WTC11 (cell line): ENCODE results near the gene KLHL29. TPM values are rescaled to one million over a fixed set of nuclear protein-coding genes. Genes with fewer than 3 reads are reported as not detected.
A peak's percentile ranks its signal among the peaks of the same experiment; 100 is the strongest.

Source experiments
- ATAC-seq: fragments of 200-7000 bp; cut with Tn5 transposase; 2 replicates; pipeline ENCODE4 v1.10.0; 2021; ENCODE audit warnings: mild to moderate bottlenecking, moderate library complexity
- CTCF ChIA-PET: fragments of 300-600 bp; sonication (Branson Sonifier 250); formaldehyde crosslinking; loops from one replicate; lab custom pipeline; 2021; ENCODE audit warnings: antibody characterized with exemption; lab: Charles Lee
- POLR2A ChIA-PET: fragments of 350-600 bp; sonication (Branson Sonifier 250); formaldehyde crosslinking; loops from one replicate; lab custom pipeline; 2021; ENCODE audit warnings: antibody characterized with exemption; lab: Charles Lee
- DNase-seq: peaks from one replicate; pipeline ENCODE4 v3.0.0; 2021; ENCODE audit warnings: low spot score
- H3K27ac Mint-ChIP-seq: 2 replicates; pipeline ENCODE4 v1.8.0; 2021; ENCODE audit warnings: mixed read lengths
- H3K27me3 Mint-ChIP-seq: 2 replicates; pipeline ENCODE4 v1.8.0; 2021; ENCODE audit warnings: low read depth, mild to moderate bottlenecking, moderate library complexity, mixed read lengths
- H3K36me3 Mint-ChIP-seq: 2 replicates; pipeline ENCODE4 v1.8.0; 2021; ENCODE audit warnings: mixed read lengths
- H3K4me1 Mint-ChIP-seq: 2 replicates; pipeline ENCODE4 v1.8.0; 2022; ENCODE audit warnings: mixed read lengths
- H3K4me3 Mint-ChIP-seq: 2 replicates; pipeline ENCODE4 v1.8.0; 2021; ENCODE audit warnings: mild to moderate bottlenecking, moderate library complexity, mixed read lengths
- H3K9me3 Mint-ChIP-seq: 2 replicates; pipeline ENCODE4 v1.8.0; 2021; ENCODE audit warnings: mixed read lengths
- AFF4 ChIP-seq: sonication (generic); formaldehyde crosslinking; IDR thresholded peaks from 2 replicates; pipeline ENCODE4 v1.8.1; 2023; ENCODE audit warnings: mild to moderate bottlenecking, missing genetic modification reagents, borderline replicate concordance
- ELF4 ChIP-seq: sonication (generic); formaldehyde crosslinking; IDR thresholded peaks from 2 replicates; pipeline ENCODE4 v1.8.1; 2022; ENCODE audit warnings: low read depth, mild to moderate bottlenecking, moderate library complexity, missing genetic modification reagents
- EMX1 ChIP-seq: fragments of 250-450 bp; sonication (Bioruptor Pico); IDR thresholded peaks from 2 replicates; pipeline ENCODE4 v1.8.0; 2021; ENCODE audit warnings: mild to moderate bottlenecking
- FOXP1 ChIP-seq: sonication (generic); formaldehyde crosslinking; IDR thresholded peaks from 2 replicates; pipeline ENCODE4 v1.8.0; 2022; ENCODE audit warnings: missing genetic modification reagents, mild to moderate bottlenecking, moderate library complexity, borderline replicate concordance
- GRHL2 ChIP-seq: fragments of 250-450 bp; sonication (Bioruptor Pico); IDR thresholded peaks from 2 replicates; pipeline ENCODE4 v1.8.0; 2022; ENCODE audit warnings: mild to moderate bottlenecking, moderate library complexity; ENCODE audit not compliant: insufficient replicate concordance, severe bottlenecking
- GTF2I ChIP-seq: fragments of 250-450 bp; sonication (Bioruptor Pico); conservative IDR thresholded peaks from 2 replicates; pipeline ENCODE4 v1.4.0; 2021; ENCODE audit warnings: mild to moderate bottlenecking
- IRF2 ChIP-seq: sonication (generic); formaldehyde crosslinking; IDR thresholded peaks from 2 replicates; pipeline ENCODE4 v1.8.0; 2022; ENCODE audit warnings: low read depth, missing genetic modification reagents, borderline replicate concordance
- JAZF1 ChIP-seq: fragments of 250-450 bp; sonication (Bioruptor Pico); IDR thresholded peaks from 2 replicates; pipeline ENCODE4 v1.9.0; 2021; ENCODE audit warnings: moderate library complexity, mild to moderate bottlenecking, inconsistent platforms
- NR2C2 ChIP-seq: sonication (generic); formaldehyde crosslinking; IDR thresholded peaks from 2 replicates; pipeline ENCODE4 v1.8.0; 2022; ENCODE audit warnings: mild to moderate bottlenecking, missing genetic modification reagents
- NR3C1 ChIP-seq: sonication (generic); formaldehyde crosslinking; conservative IDR thresholded peaks from 2 replicates; pipeline ENCODE4 v1.8.1; 2023; ENCODE audit warnings: low read depth, mild to moderate bottlenecking, missing genetic modification reagents
- RORB ChIP-seq: fragments of 250-450 bp; sonication (Bioruptor Pico); IDR thresholded peaks from 2 replicates; pipeline ENCODE4 v1.9.0; 2021; ENCODE audit warnings: mild to moderate bottlenecking
- SMAD3 ChIP-seq: sonication (generic); formaldehyde crosslinking; IDR thresholded peaks from 2 replicates; pipeline ENCODE4 v1.8.0; 2022; ENCODE audit warnings: missing genetic modification reagents, mild to moderate bottlenecking, borderline replicate concordance
- TEAD1 ChIP-seq: sonication (generic); formaldehyde crosslinking; IDR thresholded peaks from 2 replicates; pipeline ENCODE4 v1.8.0; 2022; ENCODE audit warnings: mild to moderate bottlenecking, missing genetic modification reagents
- ZMAT4 ChIP-seq: fragments of 250-450 bp; sonication (Bioruptor Pico); IDR thresholded peaks from 2 replicates; pipeline ENCODE4 v1.9.0; 2021; ENCODE audit warnings: mild to moderate bottlenecking
- ZNF121 ChIP-seq: sonication (generic); formaldehyde crosslinking; IDR thresholded peaks from 2 replicates; pipeline ENCODE4 v1.8.0; 2023; ENCODE audit warnings: missing genetic modification reagents
- ZNF219 ChIP-seq: sonication (generic); formaldehyde crosslinking; IDR thresholded peaks from 2 replicates; pipeline ENCODE4 v1.8.0; 2023; ENCODE audit warnings: missing genetic modification reagents, mild to moderate bottlenecking, borderline replicate concordance
- ZNF396 ChIP-seq: fragments of 250-450 bp; sonication (Bioruptor Pico); IDR thresholded peaks from 2 replicates; pipeline ENCODE4 v1.8.0; 2021; ENCODE audit warnings: mild to moderate bottlenecking, moderate library complexity, borderline replicate concordance
- ZNF423 ChIP-seq: fragments of 250-450 bp; sonication (Bioruptor Pico); IDR thresholded peaks from 2 replicates; pipeline ENCODE4 v2.1.2; 2022; ENCODE audit warnings: mild to moderate bottlenecking, moderate library complexity
- ZNF671 ChIP-seq: fragments of 250-450 bp; sonication (Bioruptor Pico); IDR thresholded peaks from 2 replicates; pipeline ENCODE4 v1.8.0; 2021; ENCODE audit warnings: mild to moderate bottlenecking
- total RNA-seq: library from RNA; stranded (reverse); gene quantifications from 3 replicates; pipeline ENCODE4 v1.2.3, GENCODE V29; 2021
- TF ChIP-seq, protein P1 (sequence below): fragments of 250-450 bp; sonication (Bioruptor Pico); conservative IDR thresholded peaks from 2 replicates; pipeline ENCODE4 v1.9.0; 2021; ENCODE audit warnings: mild to moderate bottlenecking

Gene KLHL29
- total RNA-seq, 1 experiment from 2014 or later: 7.1 TPM

- no peak for TF ChIP-seq SMAD3 (CRISPR knock-in tag)
- TF ChIP-seq IRF2 (CRISPR knock-in tag): no peak
These were observed 165.0 kb downstream of the KLHL29 start (continued) for GRCh38 chr2:23549821-23550530.

DNA sequence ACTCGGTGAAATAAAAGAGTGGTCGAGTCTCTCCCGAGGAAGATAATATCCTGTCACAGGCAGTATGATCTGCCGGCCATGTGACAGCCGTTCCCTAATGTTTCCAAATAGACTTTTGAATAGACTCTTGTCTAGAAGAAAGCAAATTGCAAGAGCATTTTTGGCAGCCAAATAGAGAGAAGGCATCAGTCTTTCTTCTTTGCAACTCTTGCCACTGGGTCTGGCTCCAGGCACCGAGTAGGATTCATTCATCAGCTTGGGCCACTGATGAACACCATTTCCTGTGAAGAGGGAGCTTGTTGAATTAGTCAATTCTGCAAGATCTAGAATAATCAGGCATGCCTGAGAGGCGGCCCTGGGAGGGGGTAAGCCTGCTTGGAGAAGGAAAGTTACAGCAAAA lies 165.6 kb downstream of the KLHL29 start:
- Mint-ChIP-seq H3K4me3 (no peak overlapping the region), H3K36me3 (no peaks in the 10 kb centered on the region), H3K4me1 (peaks cover 17% of the 10 kb centered on the region), H3K9me3 (no peaks in the 10 kb centered on the region), H3K27me3 (no peaks in the 10 kb centered on the region), H3K27ac (no peak overlapping the region)
- TF ChIP-seq ELF4 (CRISPR knock-in tag): no peak
- no peak for TF ChIP-seq ZNF396 (CRISPR knock-in tag)
- no peak for TF ChIP-seq GRHL2
- no peak for TF ChIP-seq ZNF121 (CRISPR knock-in tag)
- TF ChIP-seq, protein P1, sequence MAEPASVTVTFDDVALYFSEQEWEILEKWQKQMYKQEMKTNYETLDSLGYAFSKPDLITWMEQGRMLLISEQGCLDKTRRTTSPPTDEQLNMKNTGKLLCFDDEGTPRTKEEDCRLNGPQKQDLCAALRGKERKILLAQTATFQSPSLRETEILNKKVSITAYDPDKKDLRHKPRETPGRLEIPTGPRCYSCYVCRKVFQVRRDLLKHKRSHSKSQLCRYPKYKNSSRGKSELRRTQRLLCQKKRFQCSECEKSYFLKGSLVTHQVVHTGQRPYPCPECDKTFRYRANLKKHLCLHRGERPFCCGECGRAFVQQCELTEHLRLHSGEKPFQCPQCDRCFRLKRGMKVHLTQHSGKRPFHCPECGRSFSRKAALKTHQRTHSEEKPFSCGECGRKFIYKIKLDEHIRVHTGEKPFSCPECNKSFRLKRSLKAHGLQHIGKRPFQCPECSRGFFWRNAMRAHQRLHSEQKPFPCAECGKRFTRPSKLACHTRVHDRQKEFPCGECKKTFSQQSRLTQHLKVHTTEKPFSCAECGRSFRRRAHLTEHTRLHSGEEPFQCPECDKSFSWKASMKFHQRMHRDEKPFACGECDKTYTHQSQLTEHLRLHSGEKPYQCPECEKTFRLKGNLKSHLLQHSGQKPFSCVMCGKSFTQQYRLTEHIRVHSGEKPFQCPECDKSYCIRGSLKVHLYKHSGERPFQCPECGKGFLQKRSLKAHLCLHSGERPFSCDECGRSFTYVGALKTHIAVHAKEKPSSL (CRISPR knock-in tag): no peak
- TF ChIP-seq ZMAT4 (CRISPR knock-in tag): no peak
- no peak for TF ChIP-seq ZNF219
- no peak for TF ChIP-seq NR2C2 (CRISPR knock-in tag)
- TF ChIP-seq AFF4: no peak
- TF ChIP-seq EMX1 (CRISPR knock-in tag): no peak
- TF ChIP-seq ZNF423 (CRISPR knock-in tag): no peak
- TF ChIP-seq NR3C1 (CRISPR knock-in tag): no peak
- no peak for TF ChIP-seq ZNF671 (CRISPR knock-in tag)
- TF ChIP-seq FOXP1 (CRISPR knock-in tag): no peak
- no peak for TF ChIP-seq GTF2I (CRISPR knock-in tag)
- CTCF ChIA-PET: no interaction called here
- ATAC-seq: no peak
- POLR2A ChIA-PET: no interaction called here
- no peak for DNase-seq

GRCh38 chr2:23551875-23552274 lies 166.9 kb downstream of the KLHL29 start:
- H3K27ac Mint-ChIP-seq: 0 out of 2 replicates have a peak overlapping the region, but pooled peaks have one; percentile 10
- ChIA-PET POLR2A (no interaction called here), CTCF (interaction anchor here (0.5 to 1.0 kb wide), 2 partner anchors 14 to 282 kb away, joined by 4 read pairs; no protein-coding TSS in a partner anchor)
- TF ChIP-seq ZNF423 (CRISPR knock-in tag) (no peak), RORB (CRISPR knock-in tag) (no peak), TEAD1 (CRISPR knock-in tag) (no peak), JAZF1 (CRISPR knock-in tag) (no peak)
- no peaks in the 10 kb centered on the region for H3K27me3 Mint-ChIP-seq
- ATAC-seq (no peak), DNase-seq (no peak)
- no peak overlapping the region for H3K4me3 Mint-ChIP-seq
- H3K4me1 Mint-ChIP-seq: peaks cover 17% of the 10 kb centered on the region
- no peaks in the 10 kb centered on the region for H3K36me3 Mint-ChIP-seq
- H3K9me3 Mint-ChIP-seq: no peaks in the 10 kb centered on the region
